NCI-H446 treated with DMSO at 0.1 percent for 48 hours (cell line): ENCODE results near the gene PRPF8.
A peak's percentile ranks its signal among the peaks of the same experiment; 100 is the strongest.
"Not testable (repeated sequence)": the region's sequence is repeated elsewhere in the genome, so short reads cannot be mapped to it uniquely, and the experiment has no call there.

Experiments
- DNase-seq: peaks from one replicate; lab custom pipeline; 2025; lab: John Stamatoyannopoulos, UW

The PRPF8 gene

GRCh38 chr17:1690544-1691221 lies 6.0 kb upstream of the PRPF8 start:
- DNase-seq = no peak

- DNase-seq = not testable (repeated sequence)
Measured at GRCh38 chr17:1688405-1688804, 3.7 kb upstream of the PRPF8 start.

GRCh38 chr17:1686086-1686485 lies 1.4 kb upstream of the PRPF8 start:
- DNase-seq = no peak

- DNase-seq = no peak
Measured at GRCh38 chr17:1683459-1683858, 1.2 kb downstream of the PRPF8 start.

- DNase-seq = no peak
Measured at GRCh38 chr17:1676401-1676800, 8.3 kb downstream of the PRPF8 start.

- no peak for DNase-seq
Measured at GRCh38 chr17:1673041-1673785, 11.5 kb downstream of the PRPF8 start.

GRCh38 chr17:1663934-1664333 lies 20.7 kb downstream of the PRPF8 start:
- DNase-seq = not testable (repeated sequence)

GRCh38 chr17:1661045-1661444 lies 23.6 kb downstream of the PRPF8 start:
- no peak for DNase-seq

GRCh38 chr17:1658100-1658499 lies 26.6 kb downstream of the PRPF8 start:
- no peak for DNase-seq

- DNase-seq = no peak
Measured at GRCh38 chr17:1653735-1654134, 30.9 kb downstream of the PRPF8 start.

- DNase-seq = not testable (repeated sequence)
Measured at GRCh38 chr17:1652794-1653193, 31.9 kb downstream of the PRPF8 start.

GRCh38 chr17:1651559-1651844 lies 33.2 kb downstream of the PRPF8 start:
- DNase-seq = no peak

- DNase-seq = no peak
Measured at GRCh38 chr17:1650731-1651558, 33.7 kb downstream of the PRPF8 start.

- no peak for DNase-seq
Measured at GRCh38 chr17:1649844-1650501, 34.7 kb downstream of the PRPF8 start, which contains the start of gene RILP. Gene RILP (minus strand): TSS chr17:1649866. CDS start chr17:1649804, 62 bp downstream.

- peak; percentile 22 for DNase-seq
Measured at GRCh38 chr17:1648963-1649843, 35.5 kb downstream of the PRPF8 start.

- DNase-seq = no peak
Measured at GRCh38 chr17:1648173-1648962, 36.3 kb downstream of the PRPF8 start.

- DNase-seq = no peak
Measured at GRCh38 chr17:1647802-1648171, 36.9 kb downstream of the PRPF8 start.

- DNase-seq = no peak
Measured at GRCh38 chr17:1646199-1646875, 38.3 kb downstream of the PRPF8 start.

GRCh38 chr17:1645207-1646171 lies 39.2 kb downstream of the PRPF8 start, which contains the start of gene SCARF1:
Gene SCARF1 (minus strand): TSS chr17:1645732. CDS start chr17:1645697, 35 bp downstream.
- DNase-seq = no peak
